ENCODE measurements around the gene RPL39L.

The RPL39L gene

DNA sequence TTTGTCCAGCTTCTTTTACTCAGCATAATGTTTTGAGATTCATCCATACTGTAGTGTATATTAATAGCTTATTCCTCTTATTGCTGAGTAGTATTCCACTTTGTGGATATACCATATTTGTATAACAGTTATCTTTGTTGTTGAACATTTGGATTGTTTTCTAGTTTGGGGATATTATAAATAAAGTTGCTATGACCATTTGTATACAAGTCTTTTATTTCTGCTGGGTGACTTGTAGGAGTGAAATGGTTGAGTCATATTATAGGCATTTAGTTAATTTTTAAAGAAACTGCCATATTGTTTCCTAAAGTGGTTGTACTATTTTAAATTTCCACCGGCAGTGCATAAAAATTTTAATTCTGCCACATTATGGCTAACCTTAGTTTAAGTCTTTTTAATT is 53.4 kb downstream of the RPL39L start:
- H3K36me3 ChIP-seq (ENCODE audit: control insufficient read depth, low read length) = 0 out of 2 replicates have a peak, but pooled peaks cover 2% of the 10 kb centered on the region
- TF ChIP-seq, protein P1, sequence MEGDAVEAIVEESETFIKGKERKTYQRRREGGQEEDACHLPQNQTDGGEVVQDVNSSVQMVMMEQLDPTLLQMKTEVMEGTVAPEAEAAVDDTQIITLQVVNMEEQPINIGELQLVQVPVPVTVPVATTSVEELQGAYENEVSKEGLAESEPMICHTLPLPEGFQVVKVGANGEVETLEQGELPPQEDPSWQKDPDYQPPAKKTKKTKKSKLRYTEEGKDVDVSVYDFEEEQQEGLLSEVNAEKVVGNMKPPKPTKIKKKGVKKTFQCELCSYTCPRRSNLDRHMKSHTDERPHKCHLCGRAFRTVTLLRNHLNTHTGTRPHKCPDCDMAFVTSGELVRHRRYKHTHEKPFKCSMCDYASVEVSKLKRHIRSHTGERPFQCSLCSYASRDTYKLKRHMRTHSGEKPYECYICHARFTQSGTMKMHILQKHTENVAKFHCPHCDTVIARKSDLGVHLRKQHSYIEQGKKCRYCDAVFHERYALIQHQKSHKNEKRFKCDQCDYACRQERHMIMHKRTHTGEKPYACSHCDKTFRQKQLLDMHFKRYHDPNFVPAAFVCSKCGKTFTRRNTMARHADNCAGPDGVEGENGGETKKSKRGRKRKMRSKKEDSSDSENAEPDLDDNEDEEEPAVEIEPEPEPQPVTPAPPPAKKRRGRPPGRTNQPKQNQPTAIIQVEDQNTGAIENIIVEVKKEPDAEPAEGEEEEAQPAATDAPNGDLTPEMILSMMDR (IDR thresholded peaks at IDR 0.05; ENCODE audit: low read depth, low read length, poor library complexity, severe bottlenecking) = no peak
- TF ChIP-seq EZH2phosphoT487 (IDR thresholded peaks at IDR 0.05; ENCODE audit: borderline replicate concordance, low read length) = no peak
- H3K27ac ChIP-seq (ENCODE audit: low read depth, low read length) = no peak overlapping the region
- peaks cover 32% of the 10 kb centered on the region for H3K4me1 ChIP-seq (ENCODE audit: control insufficient read depth, low read length)
- no peaks in the 10 kb centered on the region for H3K9me2 ChIP-seq (replicated peaks; ENCODE audit: control insufficient read depth, low read length)
- H3K9me3 ChIP-seq (ENCODE audit: control insufficient read depth, insufficient read depth, low read length) = peaks cover 4% of the 10 kb centered on the region; the same call in 1 of the 2 replicates
- no peak overlapping the region for H3K4me2 ChIP-seq (ENCODE audit: low read length)
- H3K27me3 ChIP-seq (ENCODE audit: control insufficient read depth, low read length) = no peaks in the 10 kb centered on the region
- H3K79me2 ChIP-seq (ENCODE audit: control insufficient read depth, low read length) = no peaks in the 10 kb centered on the region
- H4K20me1 ChIP-seq (ENCODE audit: control insufficient read depth, insufficient read depth, low read depth, low read length) = no peaks in the 10 kb centered on the region
- peaks cover 20% of the 10 kb centered on the region; the same call in 1 of the 2 replicates for H3F3A ChIP-seq (ENCODE audit: control insufficient read depth, insufficient read depth)
- H3K4me3 ChIP-seq (ENCODE audit: low read length) = no peak overlapping the region

DNA sequence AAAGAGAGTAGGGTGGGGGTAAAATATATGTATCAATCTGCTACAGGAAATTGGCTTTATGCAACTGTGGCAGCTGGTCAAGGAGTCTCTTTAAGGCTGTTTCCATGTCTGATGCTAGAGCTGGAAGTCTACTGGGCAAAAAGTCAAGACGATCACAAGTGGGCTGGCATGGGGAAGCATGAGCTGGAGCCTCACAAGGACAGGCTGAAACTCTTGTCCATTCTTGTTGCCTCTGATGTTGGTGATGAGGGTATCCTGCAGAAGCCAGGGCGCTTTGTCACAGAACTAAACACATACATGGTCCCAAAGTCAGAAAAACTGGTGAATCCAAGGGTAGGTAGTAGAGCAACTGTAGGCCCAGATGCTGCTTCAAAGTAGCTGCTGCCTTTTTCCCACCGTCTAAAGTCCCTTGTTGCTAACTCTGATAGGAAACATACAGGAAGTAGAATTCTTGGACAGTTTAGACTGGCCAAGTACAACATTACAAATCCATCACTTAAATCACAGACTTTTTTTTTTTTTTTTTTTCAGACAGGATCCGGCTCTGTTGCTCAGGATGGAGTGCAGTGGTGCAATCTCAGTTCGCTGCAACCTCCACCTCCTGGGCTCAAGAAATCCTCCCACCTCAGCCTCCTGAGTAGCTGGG is 54.2 kb downstream of the RPL39L start:
- H3K9me3 ChIP-seq (ENCODE audit: control insufficient read depth, insufficient read depth, low read length) = peaks cover 4% of the 10 kb centered on the region; the same call in 1 of the 2 replicates
- H3F3A ChIP-seq (ENCODE audit: control insufficient read depth, insufficient read depth) = peaks cover 28% of the 10 kb centered on the region
- no peaks in the 10 kb centered on the region for H3K79me2 ChIP-seq (ENCODE audit: control insufficient read depth, low read length)
- no peaks in the 10 kb centered on the region for H3K27me3 ChIP-seq (ENCODE audit: control insufficient read depth, low read length)
- H3K4me2 ChIP-seq (ENCODE audit: low read length) = no peak overlapping the region
- peaks cover 30% of the 10 kb centered on the region for H3K4me1 ChIP-seq (ENCODE audit: control insufficient read depth, low read length)
- no peaks in the 10 kb centered on the region for H3K9me2 ChIP-seq (replicated peaks; ENCODE audit: control insufficient read depth, low read length)
- 0 out of 2 replicates have a peak, but pooled peaks cover 2% of the 10 kb centered on the region for H3K36me3 ChIP-seq (ENCODE audit: control insufficient read depth, low read length)
- H3K27ac ChIP-seq (ENCODE audit: low read depth, low read length) = no peak overlapping the region
- no peaks in the 10 kb centered on the region for H4K20me1 ChIP-seq (ENCODE audit: control insufficient read depth, insufficient read depth, low read depth, low read length)
- no peak for TF ChIP-seq EZH2phosphoT487 (IDR thresholded peaks at IDR 0.05; ENCODE audit: borderline replicate concordance, low read length)
- TF ChIP-seq, protein P1 (IDR thresholded peaks at IDR 0.05; ENCODE audit: low read depth, low read length, poor library complexity, severe bottlenecking) = no peak
- H3K4me3 ChIP-seq (ENCODE audit: low read length) = no peak overlapping the region

DNA sequence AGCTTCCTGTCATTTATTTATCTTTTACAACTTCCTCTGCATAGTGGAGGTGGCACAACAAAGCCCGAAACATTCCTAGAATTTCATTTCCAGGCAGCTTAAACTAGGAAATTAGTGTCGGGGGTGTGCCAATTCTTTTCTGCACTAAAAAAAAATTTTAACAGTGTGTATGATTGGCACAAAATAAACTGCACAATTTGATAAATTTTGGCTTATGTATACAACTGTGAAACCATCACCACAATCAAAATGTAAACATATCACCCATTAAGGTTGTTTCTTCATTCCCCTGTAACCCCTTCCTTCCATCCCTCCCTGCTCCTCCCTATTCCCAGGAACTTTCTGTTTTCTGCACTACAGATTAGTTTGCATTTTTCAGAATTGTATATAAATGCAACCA is 54.7 kb downstream of the RPL39L start:
- Histone ChIP-seq H3K4me1 (ENCODE audit: control insufficient read depth, low read length) (peaks cover 27% of the 10 kb centered on the region), H3K27ac (ENCODE audit: low read depth, low read length) (no peak overlapping the region), H3K9me2 (replicated peaks; ENCODE audit: control insufficient read depth, low read length) (no peaks in the 10 kb centered on the region), H4K20me1 (ENCODE audit: control insufficient read depth, insufficient read depth, low read depth, low read length) (no peaks in the 10 kb centered on the region), H3K4me2 (ENCODE audit: low read length) (no peak overlapping the region), H3K27me3 (ENCODE audit: control insufficient read depth, low read length) (no peaks in the 10 kb centered on the region), H3K79me2 (ENCODE audit: control insufficient read depth, low read length) (no peaks in the 10 kb centered on the region), H3K4me3 (ENCODE audit: low read length) (no peak overlapping the region), H3F3A (ENCODE audit: control insufficient read depth, insufficient read depth) (peaks cover 33% of the 10 kb centered on the region), H3K9me3 (ENCODE audit: control insufficient read depth, insufficient read depth, low read length) (peaks cover 4% of the 10 kb centered on the region; the same call in 1 of the 2 replicates), H3K36me3 (ENCODE audit: control insufficient read depth, low read length) (0 out of 2 replicates have a peak, but pooled peaks cover 2% of the 10 kb centered on the region)
- TF ChIP-seq, protein P1 (IDR thresholded peaks at IDR 0.05; ENCODE audit: low read depth, low read length, poor library complexity, severe bottlenecking) = no peak
- no peak for TF ChIP-seq EZH2phosphoT487 (IDR thresholded peaks at IDR 0.05; ENCODE audit: borderline replicate concordance, low read length)

All from DOHH2 (cell line).